Stimulated activated CD8-positive, alpha-beta memory T cell treated with anti-CD3 and anti-CD28 coated beads, Interleukin-4, amount 100 ng/mL, for 4 hours (primary cell): ENCODE data around the gene TOMT.
"Not testable (repeated sequence)": the region's sequence is repeated elsewhere in the genome, so short reads cannot be mapped to it uniquely, and the experiment has no call there.

ENCODE experiments used
- DNase-seq, 2 donors: peaks; one replicate each; pipeline ENCODE4 v3.0.0-alpha.2; 2020; ENCODE audit warnings: low read depth in 2 of 2, low spot score in 1 of 2

Gene TOMT

DNA sequence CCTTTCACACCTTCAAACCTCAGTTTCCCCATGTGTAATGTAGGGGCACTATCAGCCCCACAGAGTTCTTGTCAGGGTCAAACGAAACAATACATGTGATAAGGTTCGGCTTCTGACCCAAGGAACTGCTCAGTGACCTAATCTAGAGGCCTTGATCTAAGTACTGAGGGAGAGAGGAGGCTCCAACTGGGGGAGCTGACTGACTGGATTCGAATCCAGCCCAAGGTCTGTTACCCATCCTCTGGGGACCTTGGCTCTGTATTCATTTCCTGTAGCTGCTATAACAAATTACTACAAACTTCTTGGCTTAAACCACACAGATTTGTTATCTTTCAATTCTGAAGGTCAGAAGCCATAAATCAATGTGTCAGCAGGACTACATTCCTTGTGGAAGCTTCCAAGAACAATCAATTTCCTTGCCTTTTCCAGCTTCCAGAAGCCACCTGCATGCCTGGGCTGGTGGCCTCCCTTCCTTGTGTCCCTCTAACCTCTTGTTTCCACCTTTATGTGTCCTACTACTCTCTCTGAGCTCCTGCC is 17.5 kb downstream of the TOMT start:
- no peak for DNase-seq

DNA sequence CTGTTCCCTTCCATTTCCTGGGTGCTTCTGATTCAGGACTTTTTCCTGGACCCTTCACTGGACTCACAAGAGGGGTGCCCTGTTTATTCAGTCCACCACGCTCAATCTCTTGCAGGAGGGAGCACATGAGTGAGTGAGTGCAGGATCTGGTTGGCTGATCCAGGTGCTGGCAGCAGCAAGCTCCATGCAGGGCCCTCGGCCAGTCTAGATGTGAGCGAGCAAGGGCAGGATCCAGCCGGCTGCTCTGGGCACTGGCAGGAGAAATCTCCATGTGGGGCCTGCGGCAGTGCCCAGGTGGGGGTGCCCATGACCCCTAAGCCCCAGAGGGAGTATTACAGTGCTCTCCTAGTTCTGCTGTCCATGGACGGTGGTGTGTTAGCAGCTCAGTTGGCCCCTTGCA is 18.3 kb downstream of the TOMT start:
- DNase-seq, result no peak

DNA sequence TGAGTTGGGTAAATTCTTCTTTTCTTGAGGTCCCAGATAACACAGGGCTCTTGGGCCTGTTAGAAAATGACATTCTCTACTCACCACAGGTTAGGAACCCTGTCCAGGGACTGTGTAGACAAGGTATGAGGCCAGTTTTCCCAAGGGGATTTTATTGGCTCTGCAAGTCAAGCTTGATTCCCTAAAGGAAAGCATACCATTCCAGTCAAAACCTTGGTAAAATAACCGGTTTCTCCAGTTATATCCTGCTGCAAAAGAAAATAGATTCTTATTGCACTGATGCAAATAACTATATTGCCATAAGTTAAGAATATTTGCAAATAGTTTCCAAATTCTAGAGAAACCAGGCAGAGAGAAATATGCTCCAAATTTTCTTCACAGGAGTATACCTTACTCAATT is 20.2 kb downstream of the TOMT start:
- no peak for DNase-seq

DNA sequence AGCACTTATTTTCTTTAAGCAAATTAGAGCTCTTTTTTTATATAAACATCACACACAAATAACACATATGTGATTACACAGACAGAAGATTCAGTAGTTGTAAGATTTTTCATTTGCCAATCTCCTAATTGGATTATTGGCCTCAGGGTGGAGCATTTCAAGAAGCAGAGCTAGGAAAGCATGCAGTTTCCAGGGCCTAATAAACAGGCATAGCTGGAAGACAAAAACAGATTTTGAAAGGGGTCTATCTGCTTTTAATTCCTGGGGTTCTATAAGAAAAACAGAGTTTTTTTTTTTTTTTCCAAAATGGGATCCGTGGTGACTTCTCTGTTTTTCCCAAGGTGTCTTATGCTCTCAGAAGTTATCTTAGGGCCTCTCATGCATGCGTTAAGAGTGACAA is 22.2 kb downstream of the TOMT start:
- DNase-seq, result no peak

DNA sequence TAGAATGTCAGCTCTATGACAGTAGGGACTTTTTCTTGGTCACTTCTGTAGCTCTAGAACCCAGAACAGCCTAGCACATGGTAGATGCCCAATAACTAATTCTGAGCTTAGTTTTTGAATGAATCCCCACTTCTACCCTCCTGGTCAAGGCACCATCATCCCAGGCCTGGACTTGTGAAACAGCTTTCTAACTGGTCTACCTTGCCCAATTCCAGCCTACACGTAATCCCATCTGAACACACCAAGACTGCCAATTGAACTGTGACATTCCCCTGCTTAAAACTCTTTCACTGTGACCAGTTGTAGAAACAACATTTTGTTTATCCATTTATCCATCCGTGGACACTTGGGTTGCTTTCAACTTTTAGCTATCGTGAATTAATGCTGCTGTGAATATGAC is 23.7 kb downstream of the TOMT start:
- no peak for DNase-seq

DNA sequence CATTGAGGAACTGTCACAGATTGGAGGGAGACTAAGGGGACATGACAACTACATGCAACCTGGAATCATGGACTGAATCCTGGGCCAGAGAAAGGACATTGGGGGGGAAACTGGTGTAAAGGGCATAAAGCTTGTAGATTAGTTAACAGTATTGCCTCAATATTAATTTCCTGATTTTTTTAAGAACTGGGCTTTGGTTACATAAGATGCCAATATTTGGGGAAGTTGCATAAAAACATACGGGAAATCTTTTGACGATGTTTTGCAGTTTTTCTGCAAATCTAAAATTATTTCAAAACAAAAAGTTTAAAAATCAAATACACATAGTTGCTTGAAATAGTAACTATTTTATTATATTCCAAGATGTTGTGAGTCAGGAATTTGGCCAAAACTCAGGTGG is 26.9 kb downstream of the TOMT start:
- no peak for DNase-seq

DNA sequence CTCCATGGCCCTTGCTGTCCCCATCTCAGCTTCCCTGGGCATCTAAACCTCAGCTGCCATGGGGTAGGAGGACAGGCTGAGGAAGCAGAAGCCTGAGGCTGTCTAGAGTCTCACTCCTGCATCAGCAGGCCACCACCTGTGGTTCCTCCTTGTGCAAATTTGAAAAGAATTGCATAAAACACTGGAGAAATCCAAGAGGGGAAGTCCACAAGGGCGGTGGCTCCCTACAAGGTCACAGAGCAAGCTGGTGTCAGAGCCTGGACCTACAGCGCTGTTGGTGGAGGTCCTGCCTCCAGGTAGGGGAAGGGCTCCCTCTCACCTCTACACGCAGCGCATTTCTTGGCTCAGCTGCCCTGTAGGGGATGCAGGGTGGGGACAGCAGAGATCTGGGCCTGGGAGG is 29.7 kb downstream of the TOMT start, which contains the start of gene FOLR3:
FOLR3 (plus strand) TSS at position 253 of the 400 bp plus-strand sequence. CDS start 228 bp downstream, outside the sequence.
- not testable (repeated sequence) for DNase-seq

DNA sequence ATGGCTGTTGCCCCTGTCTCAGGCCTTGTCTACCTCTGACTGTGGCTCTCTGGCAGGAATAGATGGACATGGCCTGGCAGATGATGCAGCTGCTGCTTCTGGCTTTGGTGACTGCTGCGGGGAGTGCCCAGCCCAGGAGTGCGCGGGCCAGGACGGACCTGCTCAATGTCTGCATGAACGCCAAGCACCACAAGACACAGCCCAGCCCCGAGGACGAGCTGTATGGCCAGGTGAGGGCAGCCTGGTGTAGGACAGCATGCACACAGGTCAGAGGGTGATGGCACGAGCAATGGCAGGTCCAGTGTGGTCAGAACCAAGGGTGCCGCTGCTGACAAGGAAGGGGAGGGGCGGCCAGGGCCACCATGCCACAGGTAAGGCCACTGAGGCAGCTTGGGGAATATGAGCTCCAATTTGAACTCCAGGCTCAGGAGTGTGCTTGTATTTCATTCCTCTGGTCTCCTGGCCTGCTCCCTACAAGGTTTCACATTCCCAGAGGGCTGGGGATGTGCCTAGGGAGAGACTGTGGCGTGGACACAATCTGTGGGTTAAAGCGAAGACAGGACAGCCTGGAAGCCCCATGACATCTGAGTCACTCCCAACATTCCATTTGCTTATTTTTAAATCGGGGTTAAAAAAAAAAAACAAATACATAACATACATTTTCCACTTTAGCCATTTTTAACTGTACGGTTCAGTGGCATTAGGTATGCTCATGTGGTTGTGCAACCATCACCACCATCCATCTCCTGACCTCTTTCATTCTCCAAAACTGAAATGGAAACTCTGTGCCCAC is 30.4 kb downstream of the TOMT start:
- DNase-seq, result no peak

DNA sequence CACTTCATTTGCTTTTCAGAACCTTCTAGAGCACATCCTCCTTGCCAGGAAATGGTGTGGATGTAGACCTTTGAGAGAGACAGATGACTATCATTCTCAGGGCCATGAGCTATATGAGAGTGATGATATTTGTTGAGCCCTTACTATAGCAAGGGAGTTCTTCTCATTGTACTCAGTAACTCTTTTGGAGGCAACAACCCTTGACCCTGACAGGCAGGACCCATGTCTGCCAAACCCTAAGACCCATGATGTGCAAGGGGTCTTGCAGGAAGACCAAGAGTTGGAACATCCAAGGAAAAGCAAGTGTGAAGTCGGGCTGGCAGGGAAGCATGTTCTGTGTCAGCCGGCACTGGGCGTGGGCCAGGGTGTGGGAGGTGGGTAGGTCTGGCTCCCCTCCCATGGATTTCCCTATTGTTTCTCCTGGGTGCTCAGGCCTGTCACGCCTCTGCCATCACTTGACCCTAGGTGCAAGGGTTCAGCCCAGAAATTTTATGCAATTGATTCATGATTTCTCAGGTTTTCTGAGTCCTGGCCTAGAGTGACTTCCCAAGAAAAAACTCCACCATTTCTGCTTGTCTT is 31.0 kb downstream of the TOMT start:
- no peak for DNase-seq

DNA sequence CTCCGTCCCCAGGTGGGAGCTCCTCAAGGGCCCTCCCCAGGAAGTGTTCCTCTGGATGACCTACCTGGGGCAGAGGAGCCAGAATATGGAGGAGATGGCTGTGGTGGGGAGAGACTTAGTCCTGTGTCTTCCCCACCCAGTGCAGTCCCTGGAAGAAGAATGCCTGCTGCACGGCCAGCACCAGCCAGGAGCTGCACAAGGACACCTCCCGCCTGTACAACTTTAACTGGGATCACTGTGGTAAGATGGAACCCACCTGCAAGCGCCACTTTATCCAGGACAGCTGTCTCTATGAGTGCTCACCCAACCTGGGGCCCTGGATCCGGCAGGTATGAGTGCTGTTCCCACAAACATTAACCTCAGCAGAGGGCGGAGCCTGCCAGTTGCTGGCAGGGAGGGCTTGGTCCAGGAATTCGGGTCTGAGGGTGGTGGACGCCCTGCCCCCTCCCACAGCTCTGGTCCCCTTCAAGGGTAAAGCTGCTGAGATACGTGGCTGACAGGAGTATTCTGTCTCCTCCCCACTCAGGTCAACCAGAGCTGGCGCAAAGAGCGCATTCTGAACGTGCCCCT is 33.2 kb downstream of the TOMT start:
- no peak for DNase-seq

DNA sequence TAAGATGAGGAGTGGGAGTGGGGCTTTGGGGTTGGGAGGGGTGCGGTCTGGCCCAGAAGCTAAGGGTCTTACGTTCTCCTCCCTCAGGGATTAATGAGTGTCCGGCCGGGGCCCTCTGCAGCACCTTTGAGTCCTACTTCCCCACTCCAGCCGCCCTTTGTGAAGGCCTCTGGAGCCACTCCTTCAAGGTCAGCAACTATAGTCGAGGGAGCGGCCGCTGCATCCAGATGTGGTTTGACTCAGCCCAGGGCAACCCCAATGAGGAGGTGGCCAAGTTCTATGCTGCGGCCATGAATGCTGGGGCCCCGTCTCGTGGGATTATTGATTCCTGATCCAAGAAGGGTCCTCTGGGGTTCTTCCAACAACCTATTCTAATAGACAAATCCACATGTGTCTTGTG is 33.8 kb downstream of the TOMT start:
- no peak for DNase-seq

DNA sequence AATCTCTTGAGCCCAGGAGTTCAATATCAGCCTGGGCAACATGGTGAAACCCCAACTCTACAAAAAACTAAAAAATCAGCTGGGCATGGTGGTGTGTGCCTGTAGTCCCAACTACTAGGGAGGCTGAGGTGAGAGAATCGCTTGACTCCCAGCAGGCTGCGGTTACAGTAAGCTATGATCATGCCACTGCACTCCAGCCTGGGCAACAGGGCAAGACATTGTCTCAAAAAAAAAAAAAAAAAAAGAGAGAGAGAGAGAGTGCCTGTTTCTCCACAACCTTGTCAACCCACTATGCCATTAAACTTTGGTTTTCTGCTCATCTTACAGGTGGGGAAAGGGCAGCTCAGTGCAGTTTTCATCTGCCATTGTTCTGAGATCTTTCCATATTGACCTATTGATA is 34.9 kb downstream of the TOMT start:
- no peak for DNase-seq

DNA sequence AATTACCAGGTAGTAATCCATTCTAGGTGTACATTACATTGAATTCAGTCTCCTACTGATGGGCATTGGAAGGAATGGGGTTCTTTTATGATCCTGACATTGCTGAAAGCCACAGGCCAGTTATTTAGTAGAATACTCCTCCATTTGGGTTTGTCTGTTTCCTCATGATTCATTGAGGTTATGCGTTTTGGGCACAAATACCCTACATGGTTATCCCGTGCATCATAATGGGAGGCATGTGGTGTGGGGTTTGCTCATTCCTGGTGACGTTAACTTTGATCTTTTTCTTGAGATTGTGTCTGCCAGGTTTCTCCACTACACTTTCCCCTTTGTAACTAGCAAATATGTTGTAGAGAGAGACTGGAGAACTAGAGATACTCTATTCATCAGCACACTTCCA is 35.3 kb downstream of the TOMT start:
- no peak for DNase-seq

DNA sequence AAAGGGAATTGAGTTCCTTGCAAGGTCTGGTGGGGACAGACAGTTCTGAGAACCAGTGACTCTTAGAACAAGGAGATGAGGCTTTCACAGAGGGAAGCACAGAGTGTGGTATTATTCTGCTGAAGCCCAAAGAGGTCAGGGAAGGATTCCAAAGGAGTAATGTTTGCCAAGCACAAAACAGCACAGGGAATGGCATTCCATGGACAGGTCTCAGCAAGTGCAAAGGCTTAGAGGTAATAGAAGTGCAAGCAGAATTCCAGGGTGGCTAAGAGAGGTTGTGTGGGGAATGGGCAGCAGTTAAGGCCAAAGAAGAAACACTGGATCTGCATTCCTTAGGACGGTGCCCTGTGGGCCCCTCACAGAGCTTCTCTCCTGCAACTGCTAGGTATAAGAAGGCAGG is 36.4 kb downstream of the TOMT start:
- not testable (repeated sequence) for DNase-seq

DNA sequence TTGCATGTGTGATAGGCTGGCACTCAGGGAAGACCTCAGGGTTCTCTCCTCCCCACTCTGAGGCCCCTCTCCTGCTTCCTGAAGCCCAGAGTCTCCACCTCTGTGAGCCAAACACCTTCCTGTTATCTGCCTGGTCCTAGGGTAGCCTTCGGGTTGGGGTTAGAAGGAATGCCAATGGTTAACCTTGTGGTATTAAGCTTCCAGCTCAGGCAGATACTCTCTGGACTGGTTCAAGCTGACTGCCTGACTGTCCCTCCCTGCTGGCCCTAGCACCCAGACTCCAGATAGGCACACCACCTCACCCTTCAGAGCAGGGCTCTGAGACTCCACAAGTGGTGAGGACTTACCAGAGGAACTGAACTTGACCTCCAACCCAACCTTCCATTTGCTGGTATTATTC is 36.8 kb downstream of the TOMT start:
- not testable (repeated sequence) for DNase-seq

DNA sequence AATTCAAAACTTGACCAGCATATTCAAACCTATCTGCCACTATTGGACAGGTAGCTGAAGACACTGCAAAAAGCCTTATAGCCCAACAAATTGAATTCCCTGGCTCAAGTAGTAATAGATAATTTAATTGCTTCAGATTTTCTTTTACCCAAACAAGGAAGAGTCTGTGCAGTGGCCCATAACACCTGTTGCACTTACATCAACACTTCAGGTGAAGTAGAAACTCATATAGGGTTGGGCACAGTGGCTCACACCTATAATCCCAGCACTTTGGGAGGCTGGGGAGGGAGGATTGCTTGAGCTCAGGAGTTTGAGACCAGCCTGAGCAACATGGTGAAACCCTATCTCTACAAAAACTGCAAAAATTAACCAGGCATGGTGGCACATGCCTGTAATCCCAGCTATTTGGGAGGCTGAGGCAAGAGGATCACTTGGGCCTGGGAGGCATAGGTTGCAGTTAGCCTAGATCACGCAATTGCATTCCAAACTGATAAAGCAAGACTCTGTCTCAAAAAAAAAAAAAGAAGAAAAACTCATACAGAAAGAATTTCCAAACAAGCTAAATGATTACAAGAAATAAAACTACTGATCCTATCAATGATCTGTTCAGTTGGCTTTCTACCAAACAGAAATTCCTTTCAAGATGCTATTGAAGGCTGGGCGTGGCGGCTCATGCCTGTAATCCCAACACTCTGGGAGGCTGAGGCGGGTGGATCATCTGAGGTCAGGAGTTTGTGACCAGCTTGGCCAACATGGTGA is 39.3 kb downstream of the TOMT start:
- no peak for DNase-seq

DNA sequence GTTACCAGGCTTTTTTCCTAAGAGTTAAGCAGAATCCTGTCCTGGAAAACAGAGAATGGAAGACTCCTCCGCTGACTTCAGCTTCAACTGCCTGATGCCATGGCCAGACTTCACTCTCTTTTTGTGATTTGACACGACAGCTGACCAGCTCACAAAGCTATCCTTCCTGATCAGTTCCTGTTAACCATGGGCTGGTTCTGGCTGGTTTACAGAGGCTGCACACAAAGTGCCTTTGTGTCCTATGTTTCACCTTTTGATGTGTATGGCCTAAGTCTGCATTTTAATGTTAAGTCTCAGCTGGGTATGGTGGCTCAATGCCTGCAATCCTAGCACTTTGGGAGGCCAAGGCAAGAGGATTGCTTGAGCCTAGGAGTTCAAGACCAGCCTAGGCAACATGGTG is 40.9 kb downstream of the TOMT start:
- no peak for DNase-seq

DNA sequence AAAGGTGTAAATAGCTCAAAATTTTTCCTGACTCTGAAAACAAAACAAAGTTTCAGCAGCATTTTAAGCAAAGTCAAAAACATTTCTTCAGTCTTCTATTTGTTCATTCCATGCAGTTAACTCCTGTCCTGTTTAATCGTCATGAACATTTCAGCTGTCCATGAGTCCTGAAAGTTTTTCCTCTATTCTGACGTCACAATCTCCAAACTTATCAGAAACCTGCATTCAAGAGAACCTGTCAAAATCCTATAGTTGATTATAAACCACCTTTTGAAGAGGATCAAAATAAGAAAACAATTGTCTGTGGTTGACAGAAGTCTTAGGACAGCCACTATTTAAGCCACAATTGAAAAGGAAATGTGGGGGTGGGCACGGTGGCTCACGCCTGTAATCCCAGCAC is 45.2 kb downstream of the TOMT start:
- no peak for DNase-seq

DNA sequence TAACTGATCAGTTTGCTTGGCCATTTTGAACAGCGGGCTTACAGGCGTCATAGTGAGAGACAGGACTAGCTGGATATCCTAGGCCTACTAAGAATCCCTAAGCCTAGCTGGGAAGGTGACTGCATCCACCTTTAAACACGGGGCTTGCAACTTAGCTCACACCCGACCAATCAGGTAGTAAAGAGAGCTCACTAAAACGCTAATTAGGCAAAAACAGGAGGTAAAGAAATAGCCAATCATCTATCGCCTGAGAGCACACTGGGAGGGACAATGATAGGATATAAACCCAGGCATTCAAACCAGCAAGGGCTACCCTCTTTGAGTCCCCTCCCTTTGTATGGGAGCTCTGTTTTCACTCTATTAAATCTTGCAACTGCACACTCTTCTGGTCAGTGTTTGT is 48.1 kb downstream of the TOMT start:
- not testable (repeated sequence) for DNase-seq

DNA sequence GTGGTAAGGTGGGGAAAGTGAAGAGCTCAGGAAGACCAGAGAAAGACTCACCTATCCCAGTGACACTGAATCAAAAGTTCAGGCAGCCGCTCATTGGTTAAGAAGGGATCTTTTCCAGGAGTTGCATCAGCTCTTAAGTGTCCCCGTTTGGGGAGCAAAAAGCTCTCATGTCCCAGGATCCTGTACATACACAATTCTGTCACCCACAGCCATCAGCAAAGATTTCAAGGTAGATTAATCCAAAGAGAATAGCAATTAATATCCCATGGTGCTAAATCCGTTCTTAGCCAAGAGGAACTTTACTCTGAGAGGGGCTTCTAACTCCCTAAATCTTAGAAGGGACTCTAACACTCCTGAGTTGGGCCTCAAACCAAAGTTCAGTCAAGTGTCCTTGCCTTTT is 49.1 kb downstream of the TOMT start:
- no peak for DNase-seq

DNA sequence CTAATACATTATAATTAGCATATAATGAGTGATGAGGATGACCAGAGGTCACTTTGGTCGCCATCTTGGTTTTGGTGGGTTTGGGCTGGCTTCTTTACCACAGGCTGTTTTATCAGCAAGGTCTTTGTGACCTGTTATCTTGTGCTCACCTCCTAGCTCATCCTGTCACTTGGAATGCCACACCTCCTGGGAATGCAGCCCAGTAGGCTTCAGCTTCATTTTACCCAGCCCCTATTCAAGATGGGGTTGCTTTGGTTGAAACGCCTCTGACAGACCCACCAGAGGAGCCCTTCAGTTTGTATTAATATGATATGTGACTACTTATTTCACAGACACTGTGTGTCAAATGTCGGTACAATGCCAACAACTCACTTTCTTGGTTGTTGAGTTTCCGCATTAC is 50.0 kb downstream of the TOMT start:
- no peak for DNase-seq

DNA sequence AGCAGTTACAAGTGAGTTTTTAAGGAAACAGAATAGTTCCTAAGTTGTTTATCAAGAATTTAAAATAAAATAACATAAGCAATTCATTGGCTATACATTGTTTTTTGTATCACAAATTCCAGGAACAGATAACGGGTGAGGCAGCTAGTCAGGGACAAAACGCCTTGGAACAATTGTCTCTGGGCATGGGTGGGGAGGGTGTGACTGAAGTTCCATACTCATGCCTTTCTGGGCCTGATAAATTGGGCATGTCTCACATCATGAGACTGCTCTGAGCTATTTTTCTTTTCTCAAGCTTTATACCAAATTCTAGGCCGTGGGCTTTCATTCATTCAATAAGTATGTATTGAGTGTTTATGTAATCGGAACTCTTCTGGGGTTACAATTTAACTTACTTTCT is 51.4 kb downstream of the TOMT start:
- no peak for DNase-seq
